ENCODE measurements around the gene FCHSD2.

The FCHSD2 gene

DNA sequence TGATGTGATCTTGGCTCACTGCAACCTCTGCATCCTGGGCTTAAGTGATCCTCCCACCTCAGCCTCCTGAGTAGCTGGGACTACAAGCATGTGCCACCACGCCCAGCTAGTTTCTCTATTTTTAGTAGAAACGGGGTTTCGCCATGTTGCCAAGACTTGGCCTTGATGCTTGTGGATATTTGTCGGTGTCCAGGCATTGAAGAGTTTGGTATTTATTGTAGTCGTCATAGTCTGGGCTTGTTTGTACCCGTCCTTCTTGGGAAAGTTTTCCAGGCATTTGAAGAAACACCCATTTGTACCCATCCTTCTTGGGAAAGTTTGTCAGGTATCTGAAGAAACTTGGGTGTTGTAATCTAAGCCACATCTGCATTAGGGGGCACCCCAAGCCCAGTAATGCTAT is 28.7 kb downstream of the FCHSD2 start:
- Histone ChIP-seq H3K9ac (ENCODE audit: low read length) (no peak overlapping the region), H3K4me3 (ENCODE audit: low read depth, low read length, poor library complexity, severe bottlenecking) (no peak overlapping the region), H3K9me2 (ENCODE audit: low read depth, low read length) (no peaks in the 10 kb centered on the region), H3K4me1 (ENCODE audit: insufficient read depth, low read length, severe bottlenecking) (no peaks in the 10 kb centered on the region), H3F3A (ENCODE audit: insufficient read depth, low read length) (0 out of 2 replicates have a peak, but pooled peaks cover 2% of the 10 kb centered on the region), H3K27me3 (ENCODE audit: insufficient read depth, low read length) (no peaks in the 10 kb centered on the region), H4K20me1 (ENCODE audit: insufficient read depth, low read length) (no peaks in the 10 kb centered on the region), H3K27ac (ENCODE audit: low read depth, low read length, poor library complexity, severe bottlenecking) (no peak overlapping the region), H2AFZ (ENCODE audit: low read length) (no peak overlapping the region), H3K4me2 (ENCODE audit: low read length) (no peak overlapping the region), H3K9me3 (ENCODE audit: low read length) (peaks cover 12% of the 10 kb centered on the region; the same call in 1 of the 2 replicates), H3K36me3 (ENCODE audit: insufficient read depth, low read length) (peaks cover 61% of the 10 kb centered on the region), H3K79me2 (ENCODE audit: insufficient read depth, low read length) (peaks cover 27% of the 10 kb centered on the region)
- no peak for TF ChIP-seq EZH2 (IDR thresholded peaks at IDR 0.05; ENCODE audit: borderline replicate concordance, low read length)
- TF ChIP-seq, protein P1, sequence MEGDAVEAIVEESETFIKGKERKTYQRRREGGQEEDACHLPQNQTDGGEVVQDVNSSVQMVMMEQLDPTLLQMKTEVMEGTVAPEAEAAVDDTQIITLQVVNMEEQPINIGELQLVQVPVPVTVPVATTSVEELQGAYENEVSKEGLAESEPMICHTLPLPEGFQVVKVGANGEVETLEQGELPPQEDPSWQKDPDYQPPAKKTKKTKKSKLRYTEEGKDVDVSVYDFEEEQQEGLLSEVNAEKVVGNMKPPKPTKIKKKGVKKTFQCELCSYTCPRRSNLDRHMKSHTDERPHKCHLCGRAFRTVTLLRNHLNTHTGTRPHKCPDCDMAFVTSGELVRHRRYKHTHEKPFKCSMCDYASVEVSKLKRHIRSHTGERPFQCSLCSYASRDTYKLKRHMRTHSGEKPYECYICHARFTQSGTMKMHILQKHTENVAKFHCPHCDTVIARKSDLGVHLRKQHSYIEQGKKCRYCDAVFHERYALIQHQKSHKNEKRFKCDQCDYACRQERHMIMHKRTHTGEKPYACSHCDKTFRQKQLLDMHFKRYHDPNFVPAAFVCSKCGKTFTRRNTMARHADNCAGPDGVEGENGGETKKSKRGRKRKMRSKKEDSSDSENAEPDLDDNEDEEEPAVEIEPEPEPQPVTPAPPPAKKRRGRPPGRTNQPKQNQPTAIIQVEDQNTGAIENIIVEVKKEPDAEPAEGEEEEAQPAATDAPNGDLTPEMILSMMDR (IDR thresholded peaks at IDR 0.05; ENCODE audit: low read length), result no peak

DNA sequence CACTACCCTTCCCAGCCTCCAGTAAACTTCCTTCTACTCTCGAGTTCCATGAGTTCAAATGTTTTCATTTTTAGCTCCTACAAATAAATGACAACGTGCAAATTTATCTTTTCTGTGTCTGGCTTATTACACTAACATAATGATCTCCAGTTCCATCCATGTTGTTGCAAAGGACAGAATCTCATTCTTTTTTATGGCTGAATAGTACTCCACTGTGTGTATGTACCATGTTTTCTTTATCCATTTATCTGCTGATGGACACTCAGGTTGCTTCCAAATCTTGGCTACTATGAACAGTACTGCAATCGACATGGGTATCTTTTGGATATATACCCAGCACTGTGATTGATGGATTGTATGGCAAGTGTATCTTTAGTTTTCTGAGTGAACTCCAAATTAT is 34.5 kb downstream of the FCHSD2 start:
- H3K4me2 ChIP-seq (ENCODE audit: low read length), result no peak overlapping the region
- no peaks in the 10 kb centered on the region for H3K27me3 ChIP-seq (ENCODE audit: insufficient read depth, low read length)
- H4K20me1 ChIP-seq (ENCODE audit: insufficient read depth, low read length), result no peaks in the 10 kb centered on the region; the same call in 1 of the 2 replicates
- no peak overlapping the region for H2AFZ ChIP-seq (ENCODE audit: low read length)
- peaks cover 12% of the 10 kb centered on the region; the same call in 1 of the 2 replicates for H3K9me3 ChIP-seq (ENCODE audit: low read length)
- H3K9ac ChIP-seq (ENCODE audit: low read length), result no peak overlapping the region
- TF ChIP-seq EZH2 (IDR thresholded peaks at IDR 0.05; ENCODE audit: borderline replicate concordance, low read length), result no peak
- TF ChIP-seq, protein P1 (IDR thresholded peaks at IDR 0.05; ENCODE audit: low read length), result no peak
- no peak overlapping the region for H3K4me3 ChIP-seq (ENCODE audit: low read depth, low read length, poor library complexity, severe bottlenecking)
- H3K79me2 ChIP-seq (ENCODE audit: insufficient read depth, low read length), result peaks cover 28% of the 10 kb centered on the region
- 0 out of 2 replicates have a peak, but pooled peaks cover 2% of the 10 kb centered on the region for H3F3A ChIP-seq (ENCODE audit: insufficient read depth, low read length)
- no peak overlapping the region for H3K27ac ChIP-seq (ENCODE audit: low read depth, low read length, poor library complexity, severe bottlenecking)
- no peaks in the 10 kb centered on the region for H3K9me2 ChIP-seq (ENCODE audit: low read depth, low read length)
- H3K36me3 ChIP-seq (ENCODE audit: insufficient read depth, low read length), result peaks cover 28% of the 10 kb centered on the region
- no peaks in the 10 kb centered on the region for H3K4me1 ChIP-seq (ENCODE audit: insufficient read depth, low read length, severe bottlenecking)

- Histone ChIP-seq H3K27me3 (ENCODE audit: insufficient read depth, low read length) (no peaks in the 10 kb centered on the region), H4K20me1 (ENCODE audit: insufficient read depth, low read length) (no peaks in the 10 kb centered on the region; the same call in 1 of the 2 replicates), H3K9me3 (ENCODE audit: low read length) (0 out of 2 replicates have a peak, but pooled peaks cover 8% of the 10 kb centered on the region), H3K36me3 (ENCODE audit: insufficient read depth, low read length) (peaks cover 36% of the 10 kb centered on the region), H2AFZ (ENCODE audit: low read length) (no peak overlapping the region), H3K4me2 (ENCODE audit: low read length) (no peak overlapping the region), H3K4me1 (ENCODE audit: insufficient read depth, low read length, severe bottlenecking) (no peaks in the 10 kb centered on the region), H3K9me2 (ENCODE audit: low read depth, low read length) (no peaks in the 10 kb centered on the region), H3F3A (ENCODE audit: insufficient read depth, low read length) (0 out of 2 replicates have a peak, but pooled peaks cover 2% of the 10 kb centered on the region), H3K9ac (ENCODE audit: low read length) (no peak overlapping the region), H3K79me2 (ENCODE audit: insufficient read depth, low read length) (peaks cover 39% of the 10 kb centered on the region), H3K27ac (ENCODE audit: low read depth, low read length, poor library complexity, severe bottlenecking) (no peak overlapping the region), H3K4me3 (ENCODE audit: low read depth, low read length, poor library complexity, severe bottlenecking) (no peak overlapping the region)
- no peak for TF ChIP-seq EZH2 (IDR thresholded peaks at IDR 0.05; ENCODE audit: borderline replicate concordance, low read length)
- TF ChIP-seq, protein P1 (IDR thresholded peaks at IDR 0.05; ENCODE audit: low read length), result no peak
Measured at GRCh38 chr11:73106347-73106746, 35.8 kb downstream of the FCHSD2 start.

Measured in OCI-LY1 (cell line).